Activated CD8-positive, alpha-beta memory T cell treated with anti-CD3 and anti-CD28 coated beads, Interleukin-2, amount 50 U/mL, for 48 hours (primary cell): Measurements from ENCODE around the gene TNFSF15.

ENCODE experiments used
- DNase-seq: peaks from one replicate; pipeline ENCODE4 v3.0.0-alpha.2; 2020

Gene TNFSF15

DNA sequence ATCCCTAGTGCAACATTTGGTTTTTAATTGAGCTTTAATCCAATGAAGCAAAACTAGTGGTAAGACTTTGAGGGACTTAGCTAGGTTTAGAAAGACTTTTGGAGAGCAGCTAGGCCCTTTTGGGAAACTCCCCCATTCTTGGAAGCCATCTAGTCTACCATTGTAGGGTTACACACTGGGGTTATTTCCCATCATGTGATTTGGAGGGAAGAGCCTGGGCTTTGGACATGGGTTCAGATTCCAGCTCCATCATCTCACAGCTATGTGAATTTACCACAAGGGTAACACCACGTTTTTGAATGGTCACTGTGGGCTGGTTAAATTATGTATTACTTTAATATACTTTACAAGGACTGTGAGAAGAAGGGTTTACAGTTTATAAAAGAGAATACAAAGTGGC lies 18.3 kb upstream of the TNFSF15 start:
- DNase-seq: no peak

DNA sequence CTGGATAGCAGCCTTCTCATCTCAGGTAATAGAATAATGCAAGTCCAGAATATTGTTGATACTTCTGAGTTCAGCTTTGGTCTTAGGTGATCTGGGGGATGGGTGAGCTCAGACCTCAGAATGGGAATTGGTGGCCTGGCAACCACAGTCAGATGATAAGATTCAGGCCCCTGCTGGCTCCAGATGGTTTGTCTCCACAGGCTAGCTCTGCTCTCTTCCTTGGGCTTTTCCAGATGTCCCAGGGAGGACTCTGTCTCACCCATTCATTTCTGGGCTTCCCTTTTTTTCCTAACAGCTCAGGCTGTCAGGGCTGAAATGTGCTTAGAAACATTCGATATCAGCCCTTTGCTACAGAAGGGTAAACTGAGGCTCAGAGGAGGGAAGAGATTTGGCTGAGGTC lies 17.6 kb upstream of the TNFSF15 start:
- no peak for DNase-seq

DNA sequence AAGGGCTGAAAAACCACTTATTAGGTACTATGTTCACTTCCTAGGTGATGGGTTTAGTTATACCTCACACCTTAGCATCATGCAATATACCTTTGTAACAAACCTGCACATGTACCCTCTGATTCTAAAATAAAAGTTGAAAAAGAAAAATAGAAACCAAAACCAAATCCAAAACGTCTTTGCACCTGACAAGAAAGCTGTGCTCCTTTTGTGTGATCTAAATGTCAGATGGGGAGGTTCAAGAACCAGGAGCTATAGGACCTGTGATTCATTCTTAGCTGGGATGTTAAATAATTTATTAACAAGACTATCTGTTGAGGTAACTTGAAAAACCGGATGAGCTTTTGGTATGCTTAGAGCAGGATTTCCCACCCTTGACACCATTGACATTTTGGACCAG lies 16.9 kb upstream of the TNFSF15 start:
- DNase-seq: no peak

GRCh38 chr9:114820776-114821501 lies 15.1 kb upstream of the TNFSF15 start:
- DNase-seq: no peak

GRCh38 chr9:114818178-114818577 lies 12.3 kb upstream of the TNFSF15 start:
- DNase-seq: no peak

DNA sequence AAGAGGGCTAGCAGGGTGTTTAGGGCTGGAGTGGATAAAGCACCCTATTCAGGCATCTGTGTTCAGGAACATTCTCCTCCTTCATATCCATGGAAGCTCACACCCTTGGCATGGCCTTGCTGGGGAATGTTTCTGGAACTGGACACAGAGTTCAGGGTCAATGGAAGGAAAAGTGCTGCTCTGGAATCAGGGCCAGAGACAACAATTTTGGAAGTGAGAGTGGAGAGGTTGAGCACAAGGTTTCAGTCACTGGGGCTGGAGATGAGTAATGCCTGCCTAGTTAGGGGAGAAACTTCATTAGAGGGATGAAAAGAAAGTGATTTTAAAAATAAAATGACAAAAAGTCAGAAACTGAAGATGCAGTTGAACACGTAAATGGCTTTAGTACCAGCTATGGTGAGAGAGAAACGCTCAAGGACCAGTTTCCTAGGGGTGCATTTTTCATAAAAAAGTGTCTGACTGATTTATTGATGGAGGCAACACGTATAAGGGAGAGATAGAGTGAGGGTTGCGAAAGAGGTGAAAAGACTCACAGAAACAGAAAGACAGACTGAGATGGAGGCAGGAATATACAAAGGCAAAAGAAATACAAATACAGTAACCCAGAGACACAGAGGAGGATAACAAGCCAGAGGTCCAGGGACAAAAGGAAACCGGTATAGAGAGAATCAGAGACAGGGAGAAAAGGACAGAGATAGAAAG lies 8.0 kb upstream of the TNFSF15 start:
- no peak for DNase-seq

DNA sequence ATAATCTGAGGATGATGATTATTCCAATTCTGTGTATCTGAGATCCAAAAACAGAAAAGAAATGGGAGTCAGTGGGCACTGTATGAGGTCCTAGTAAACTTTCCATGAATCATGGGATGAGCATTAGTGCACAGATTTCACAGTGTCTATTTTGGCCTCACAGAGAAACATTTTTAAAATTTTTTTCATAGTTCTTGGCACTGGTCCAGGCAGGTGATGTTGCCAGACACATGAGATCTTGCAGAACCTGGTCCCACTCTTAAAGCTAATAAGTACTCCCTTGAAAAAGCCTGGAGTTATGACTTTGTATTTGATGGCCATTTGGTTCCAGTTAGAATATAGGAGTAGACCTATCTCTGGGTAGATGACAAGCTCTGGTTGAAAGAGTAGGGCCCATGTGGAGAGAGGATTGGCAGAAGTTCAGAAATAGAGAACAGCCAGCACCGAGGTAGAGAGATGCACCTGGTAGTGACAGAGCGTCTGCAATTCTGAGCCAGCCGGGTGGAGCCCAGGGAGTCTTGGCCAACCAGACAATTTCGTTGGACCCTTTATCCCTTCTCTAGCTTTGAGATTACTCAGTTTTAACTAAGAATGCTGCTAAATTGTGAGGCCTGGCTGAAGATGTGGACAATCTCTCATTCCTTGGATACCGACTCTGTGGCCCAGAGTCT lies 6.3 kb upstream of the TNFSF15 start:
- DNase-seq: no peak

DNA sequence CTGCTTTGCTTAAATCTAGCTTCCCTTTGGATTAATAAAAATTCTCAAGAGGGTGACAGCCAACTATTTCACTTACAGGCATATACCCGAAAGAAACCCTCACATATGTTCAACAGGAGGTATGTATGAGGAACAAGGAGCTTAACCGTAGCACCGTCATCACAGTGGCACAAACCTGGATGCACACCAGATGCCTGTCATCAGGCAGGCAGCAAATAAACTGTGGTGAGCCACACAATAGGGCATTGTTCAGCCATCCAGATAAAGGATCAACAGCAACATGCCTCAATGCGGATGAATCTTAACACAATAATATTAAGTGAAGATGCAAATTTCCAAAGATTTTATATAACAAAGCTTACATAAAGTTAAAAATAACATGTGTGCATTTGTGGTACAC lies 5.5 kb upstream of the TNFSF15 start:
- no peak for DNase-seq

GRCh38 chr9:114810614-114811013 lies 4.8 kb upstream of the TNFSF15 start:
- DNase-seq: no peak

DNA sequence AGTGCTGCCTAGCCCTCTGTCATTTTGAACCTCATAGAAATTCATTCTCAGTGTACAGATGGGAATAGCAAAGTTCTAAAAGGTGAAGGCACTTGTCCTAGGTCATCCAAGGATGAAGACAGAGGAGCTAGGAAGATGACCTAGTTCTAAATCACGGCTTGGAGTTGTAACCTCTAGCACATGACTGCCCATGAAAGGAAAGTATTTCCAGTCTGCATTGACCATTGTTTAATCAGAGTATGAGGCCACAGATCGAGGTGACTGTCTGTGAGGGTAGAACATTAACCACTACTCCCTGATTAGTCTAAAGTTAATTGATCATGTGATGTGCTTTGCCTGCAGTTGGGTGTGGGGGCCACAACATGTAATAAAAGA lies 674 bp upstream of the TNFSF15 start:
- DNase-seq: no peak

DNA sequence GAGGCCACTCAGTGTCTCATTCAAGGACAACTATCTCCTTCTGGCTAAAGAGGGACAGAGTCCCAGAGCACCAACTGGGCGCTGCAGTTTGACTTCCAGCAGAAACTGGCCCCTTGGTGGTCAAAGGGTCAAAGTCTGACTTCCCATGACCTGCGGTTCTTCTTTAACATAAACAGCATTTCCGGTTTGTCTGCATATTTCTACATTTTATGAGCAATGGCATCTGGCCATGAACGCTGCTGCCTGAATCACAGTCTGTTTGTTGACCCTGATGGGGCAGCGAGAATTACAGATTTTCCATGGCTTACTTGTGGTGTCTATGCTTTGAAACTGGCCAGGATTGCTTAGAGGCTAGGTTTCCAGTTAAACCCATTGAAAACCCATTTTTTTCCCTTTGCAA lies 1.3 kb downstream of the TNFSF15 start:
- DNase-seq: no peak

DNA sequence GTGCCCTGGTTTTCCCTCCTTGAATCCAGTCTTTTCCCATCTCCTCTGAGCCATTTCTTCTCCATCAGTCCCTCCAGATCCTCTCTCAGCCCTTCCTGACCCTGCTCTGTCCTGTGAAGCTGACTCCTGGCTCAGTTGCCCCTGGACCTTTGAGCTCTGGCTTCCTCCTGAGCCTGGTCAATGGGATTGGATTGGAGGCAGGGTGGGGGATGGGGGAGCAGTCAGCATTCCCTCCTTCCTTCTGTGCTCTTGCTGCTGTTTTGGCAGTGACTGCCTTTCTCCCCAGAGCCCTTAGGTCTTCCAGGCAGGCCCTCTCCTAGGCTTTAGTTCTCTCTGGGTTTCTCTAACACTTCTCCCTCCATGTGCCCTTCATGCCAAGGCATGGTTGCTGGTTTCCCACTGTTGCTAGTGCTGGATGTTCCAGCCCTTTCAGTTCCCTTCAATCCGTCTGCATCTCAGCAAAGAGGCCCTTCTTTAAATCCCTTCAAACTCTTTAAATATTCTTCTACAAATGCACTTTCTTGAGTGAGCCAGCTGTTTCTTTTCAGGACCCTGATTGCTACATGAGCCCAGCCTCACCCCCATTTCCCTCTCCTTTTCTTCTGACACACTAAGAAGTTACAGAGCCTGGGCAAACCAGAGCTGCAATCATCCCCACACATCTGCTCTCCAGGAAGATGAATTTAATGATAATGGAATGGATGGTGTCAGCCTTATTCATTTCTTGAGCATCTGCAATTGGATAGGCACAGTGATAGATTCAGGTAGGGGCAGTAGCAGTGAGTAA lies 2.2 kb downstream of the TNFSF15 start:
- DNase-seq: no peak

GRCh38 chr9:114799925-114800324 lies 5.9 kb downstream of the TNFSF15 start:
- no peak for DNase-seq

DNA sequence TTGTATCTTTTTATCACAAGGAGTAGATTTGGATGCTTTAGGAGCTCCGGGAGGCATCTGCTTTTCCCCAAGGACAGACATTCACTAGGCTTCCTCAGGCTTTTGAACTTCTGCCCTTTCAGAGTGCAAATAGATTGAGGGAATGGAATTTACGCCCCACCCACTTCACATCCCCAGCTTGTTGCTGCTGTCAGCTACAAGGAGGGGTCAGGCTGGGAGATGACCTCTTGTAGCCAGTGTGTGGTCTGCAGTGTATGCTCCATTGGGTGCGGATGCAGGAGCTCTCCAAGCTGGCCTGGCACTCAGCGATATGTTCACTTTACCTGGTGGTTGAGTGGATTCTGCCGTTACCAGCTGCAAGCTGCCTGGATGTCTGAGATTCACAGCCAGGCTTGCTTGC lies 6.4 kb downstream of the TNFSF15 start:
- DNase-seq: no peak

DNA sequence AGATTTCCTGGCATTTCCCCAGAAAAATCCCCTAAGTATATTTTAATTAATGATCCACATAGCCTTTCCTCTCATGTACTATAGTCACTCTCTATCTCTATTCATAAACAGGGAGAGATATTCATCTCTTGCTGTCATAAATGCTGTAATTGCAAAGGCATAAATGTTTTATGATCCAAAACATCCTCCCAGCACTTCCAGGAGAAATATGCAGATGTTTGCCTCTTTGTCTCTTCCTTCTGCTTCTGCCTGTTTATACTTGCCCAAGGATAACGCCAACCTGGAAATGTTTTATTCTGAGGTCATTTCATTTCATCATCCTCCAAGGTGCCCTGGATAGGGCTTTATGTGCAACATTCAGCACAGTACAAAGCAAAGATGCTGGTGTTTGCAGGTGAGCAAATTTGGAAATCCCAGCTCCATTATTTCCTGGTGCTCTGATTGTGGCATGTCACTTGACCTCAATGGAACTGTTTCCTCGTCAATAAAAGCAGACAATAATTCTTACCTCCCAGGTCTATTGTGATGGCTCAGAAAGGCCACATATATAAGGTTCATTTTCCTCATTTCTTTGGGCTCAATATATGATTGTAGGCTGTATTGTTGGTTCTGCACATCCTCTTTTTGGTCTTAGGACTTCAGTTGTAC lies 6.9 kb downstream of the TNFSF15 start:
- no peak for DNase-seq

GRCh38 chr9:114798101-114798500 lies 7.7 kb downstream of the TNFSF15 start:
- no peak for DNase-seq

GRCh38 chr9:114792396-114792795 lies 13.4 kb downstream of the TNFSF15 start:
- DNase-seq: no peak

- no peak for DNase-seq
These were observed 14.1 kb downstream of the TNFSF15 start for GRCh38 chr9:114791736-114792135.

- no peak for DNase-seq
These were observed 14.5 kb downstream of the TNFSF15 start for GRCh38 chr9:114791312-114791711.

- DNase-seq: no peak
These were observed 15.3 kb downstream of the TNFSF15 start for GRCh38 chr9:114790521-114790920.

DNA sequence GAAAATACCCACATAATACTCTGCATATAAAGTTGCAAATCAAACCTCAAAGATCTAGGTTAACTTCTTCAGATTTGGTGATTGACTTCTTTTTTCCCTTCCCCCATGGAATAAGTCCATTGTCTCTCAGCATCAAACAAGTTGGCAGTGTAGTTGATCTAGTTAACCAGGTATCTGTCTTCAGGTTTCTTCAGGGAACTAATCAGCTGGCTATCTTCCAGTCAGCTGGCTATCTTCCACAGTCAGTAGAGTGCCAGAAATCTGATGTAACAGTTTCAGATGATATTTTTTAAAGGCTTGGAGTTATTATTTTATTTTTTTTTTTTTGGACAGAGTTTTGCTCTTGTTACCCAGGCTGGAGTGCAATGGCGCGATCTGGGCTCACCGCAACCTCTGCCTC lies 16.8 kb downstream of the TNFSF15 start:
- no peak for DNase-seq

GRCh38 chr9:114787781-114788498 lies 17.9 kb downstream of the TNFSF15 start:
- no peak for DNase-seq
